H1 (cell line): ENCODE measurements around the gene MRS2. TPM values are rescaled to one million over a fixed set of nuclear protein-coding genes. Genes with fewer than 3 reads are reported as not detected.

Experiments
- CTCF ChIA-PET: fragments of 300-600 bp; sonication (Branson Sonifier 250); formaldehyde crosslinking; loops from one replicate; lab custom pipeline; 2021; ENCODE audit not compliant: partially characterized antibody; lab: Charles Lee
- POLR2A ChIA-PET: fragments of 300-600 bp; sonication (Branson Sonifier 250); formaldehyde crosslinking; loops from one replicate; lab custom pipeline; 2021; ENCODE audit warnings: inconsistent platforms; ENCODE audit not compliant: partially characterized antibody; lab: Charles Lee
- DNase-seq, 2 experiments: peaks; one replicate each; pipeline versions ENCODE4 v3.0.0 to v3.0.0-alpha.2; 2010 to 2022; ENCODE audit warnings: low spot score in 2 of 2, low read depth in 1 of 2, mixed read lengths in 1 of 2
- FAIRE-seq: peaks from 2 replicates; lab custom pipeline; 2011; peaks lifted over from hg19 to GRCh38; lab: Jason Lieb, UNC
- H2AFZ ChIP-seq: 2 replicates; pipeline ENCODE4 v1.8.1; 2012; ENCODE audit warnings: low read length, inconsistent platforms
- H2AK5ac ChIP-seq: 2 replicates; pipeline ENCODE4 v1.6.1; 2013; ENCODE audit warnings: low read depth, low read length
- H2BK120ac ChIP-seq: replicated peaks from 2 replicates; pipeline ENCODE3; 2013; ENCODE audit warnings: low read depth, low read length, inconsistent platforms
- H2BK12ac ChIP-seq: 2 replicates; pipeline ENCODE4 v1.6.1; 2013; ENCODE audit warnings: low read depth, low read length
- H2BK15ac ChIP-seq: 2 replicates; pipeline ENCODE4 v1.6.1; 2013; ENCODE audit warnings: low read length
- H2BK20ac ChIP-seq: 2 replicates; pipeline ENCODE4 v1.6.1; 2013; ENCODE audit warnings: low read length
- H2BK5ac ChIP-seq: 2 replicates; pipeline ENCODE4 v1.6.1; 2013; ENCODE audit warnings: low read depth, low read length
- H3K14ac ChIP-seq: 2 replicates; pipeline ENCODE4 v1.6.1; 2013; ENCODE audit warnings: inconsistent platforms; ENCODE audit not compliant: insufficient read length
- H3K18ac ChIP-seq: 2 replicates; pipeline ENCODE4 v1.6.1; 2013; ENCODE audit warnings: low read length; ENCODE audit errors: extremely low read depth
- H3K23ac ChIP-seq: 2 replicates; pipeline ENCODE4 v1.6.1; 2013; ENCODE audit warnings: inconsistent platforms; ENCODE audit not compliant: insufficient read length
- H3K23me2 ChIP-seq: 2 replicates; pipeline ENCODE4 v1.6.1; 2013; ENCODE audit warnings: low read depth, low read length
- H3K27ac ChIP-seq: 2 replicates; pipeline ENCODE4 v1.6.1; 2011; ENCODE audit warnings: low read depth, low read length, inconsistent platforms
- H3K27me3 ChIP-seq, 4 experiments: replicated peaks in 1 of 4; 1 replicate in 1 of 4; 2 replicates in 3 of 4; pipeline versions ENCODE4 v1.6.1 to v1.8.1; 2011 to 2013; ENCODE audit warnings: low read length in 3 of 4, mild to moderate bottlenecking in 3 of 4, inconsistent platforms in 2 of 4, mixed read lengths in 2 of 4, moderate library complexity in 1 of 4; ENCODE audit not compliant: control insufficient read depth in 3 of 4, insufficient read depth in 3 of 4; ENCODE audit errors: extremely low read depth in 1 of 4
- H3K36me3 ChIP-seq, 4 experiments: 2 replicates each; pipeline versions ENCODE4 v1.6.1 to v1.8.1; 2011 to 2013; ENCODE audit warnings: mild to moderate bottlenecking in 4 of 4, low read length in 3 of 4, moderate library complexity in 2 of 4, control low read depth in 1 of 4, inconsistent platforms in 1 of 4; ENCODE audit not compliant: insufficient read depth in 4 of 4, control insufficient read depth in 2 of 4
- H3K4ac ChIP-seq: replicated peaks from 2 replicates; pipeline ENCODE3; 2013; ENCODE audit warnings: low read length, low read depth, mixed read lengths, inconsistent platforms; ENCODE audit not compliant: insufficient read length
- H3K4me1 ChIP-seq, 4 experiments: replicated peaks in 1 of 4; 1 replicate in 1 of 4; 2 replicates in 3 of 4; pipeline versions ENCODE4 v1.6.1 to v1.8.1; 2011 to 2013; ENCODE audit warnings: low read length in 3 of 4, inconsistent platforms in 2 of 4, mixed read lengths in 1 of 4; ENCODE audit not compliant: insufficient read depth in 4 of 4, control insufficient read depth in 3 of 4
- H3K4me2 ChIP-seq, 2 experiments: 2 replicates each; pipeline versions ENCODE4 v1.6.1 to v1.8.1; 2011 to 2013; ENCODE audit warnings: low read depth in 2 of 2, low read length in 2 of 2, control low read depth in 1 of 2, inconsistent platforms in 1 of 2, mild to moderate bottlenecking in 1 of 2; ENCODE audit not compliant: insufficient read depth in 1 of 2
- H3K4me3 ChIP-seq, 4 experiments: fragments of 200-600, 300-600 bp in 1 of 4; sonication (generic), shearing (Covaris generic), sonication (Bioruptor Twin) in 1 of 4; 2 replicates each; pipeline versions ENCODE4 v1.5.1 to v1.8.1; 2011 to 2016; ENCODE audit warnings: low read length in 4 of 4, low read depth in 3 of 4, control low read depth in 2 of 4, inconsistent platforms in 2 of 4, mild to moderate bottlenecking in 2 of 4, mixed read lengths in 1 of 4, moderate library complexity in 1 of 4; ENCODE audit not compliant: insufficient read depth in 2 of 4; ENCODE audit errors: extremely low read depth in 1 of 4
- H3K56ac ChIP-seq: replicated peaks from 2 replicates; pipeline ENCODE3; 2013; ENCODE audit warnings: low read depth, mild to moderate bottlenecking, mixed read lengths, low read length, inconsistent platforms; ENCODE audit not compliant: insufficient read length
- H3K79me1 ChIP-seq: 2 replicates; pipeline ENCODE4 v1.6.1; 2013; ENCODE audit warnings: low read depth, low read length, control low read depth
- H3K79me2 ChIP-seq, 2 experiments: 2 replicates each; pipeline versions ENCODE4 v1.6.1 to v1.8.1; 2012 to 2013; ENCODE audit warnings: low read length in 2 of 2, mild to moderate bottlenecking in 2 of 2, inconsistent platforms in 1 of 2; ENCODE audit not compliant: insufficient read depth in 2 of 2, control insufficient read depth in 1 of 2
- H3K9ac ChIP-seq, 4 experiments: replicated peaks in 1 of 4; 1 replicate in 1 of 4; 2 replicates in 3 of 4; pipeline versions ENCODE4 v1.6.1 to v1.8.1; 2011 to 2013; ENCODE audit warnings: low read depth in 3 of 4, low read length in 3 of 4, control low read depth in 2 of 4, mild to moderate bottlenecking in 2 of 4, moderate library complexity in 2 of 4, inconsistent platforms in 1 of 4; ENCODE audit errors: extremely low read depth in 1 of 4
- H3K9me3 ChIP-seq, 2 experiments: 2 replicates each; pipeline versions ENCODE4 v1.6.1 to v1.8.1; 2012 to 2013; ENCODE audit warnings: mild to moderate bottlenecking in 2 of 2, moderate library complexity in 2 of 2, control low read depth in 1 of 2, inconsistent platforms in 1 of 2, low read depth in 1 of 2, low read length in 1 of 2, mixed read lengths in 1 of 2; ENCODE audit not compliant: insufficient read depth in 2 of 2
- H4K20me1 ChIP-seq, 2 experiments: replicated peaks in 1 of 2; 2 replicates each; pipeline versions ENCODE3 to v1.8.1; 2011 to 2013; ENCODE audit warnings: inconsistent platforms in 2 of 2, low read length in 2 of 2, mild to moderate bottlenecking in 1 of 2; ENCODE audit not compliant: insufficient read depth in 2 of 2, control insufficient read depth in 1 of 2
- H4K5ac ChIP-seq: 2 replicates; pipeline ENCODE4 v1.6.1; 2013; ENCODE audit warnings: low read length, low read depth, mixed read lengths, inconsistent platforms; ENCODE audit not compliant: insufficient read length
- H4K8ac ChIP-seq: 2 replicates; pipeline ENCODE4 v1.8.0; 2013; ENCODE audit warnings: mild to moderate bottlenecking, moderate library complexity, low read length, inconsistent platforms; ENCODE audit not compliant: insufficient read depth; ENCODE audit errors: extremely low read depth
- H4K91ac ChIP-seq: replicated peaks from 2 replicates; pipeline ENCODE3; 2013; ENCODE audit warnings: low read length, mixed read lengths, inconsistent platforms; ENCODE audit not compliant: insufficient read length
- CBX8 ChIP-seq: fragments of 300-800, 300-1000 bp; sonication (generic); IDR thresholded peaks from 2 replicates; pipeline ENCODE4 v1.7.1; 2016; ENCODE audit warnings: low read depth, low read length, borderline replicate concordance
- CEBPB ChIP-seq: IDR thresholded peaks from 2 replicates; pipeline ENCODE4 v1.6.1; 2012; ENCODE audit warnings: low read depth, low read length
- GABPA ChIP-seq: IDR thresholded peaks from 2 replicates; pipeline ENCODE4 v1.6.1; 2011; ENCODE audit warnings: mild to moderate bottlenecking, low read length, moderate library complexity, borderline replicate concordance; ENCODE audit not compliant: insufficient read depth
- RBBP5 ChIP-seq: IDR thresholded peaks from 2 replicates; pipeline ENCODE4 v1.7.1; 2012; ENCODE audit warnings: low read depth, mild to moderate bottlenecking, inconsistent platforms, low read length, moderate library complexity, borderline replicate concordance
- SIX5 ChIP-seq: IDR thresholded peaks from 2 replicates; pipeline ENCODE4 v1.6.1; 2011; ENCODE audit warnings: mild to moderate bottlenecking, low read depth, low read length
- SUZ12 ChIP-seq: fragments of 200-600 bp; sonication (generic); IDR thresholded peaks from 2 replicates; pipeline ENCODE4 v1.6.1; 2012; ENCODE audit warnings: mild to moderate bottlenecking, inconsistent platforms, low read length, moderate library complexity, mixed read lengths
- TAF1 ChIP-seq: IDR thresholded peaks from 2 replicates; pipeline ENCODE4 v1.6.1; 2011; ENCODE audit warnings: mild to moderate bottlenecking, low read depth, low read length
- TAF7 ChIP-seq: optimal IDR thresholded peaks from 2 replicates; pipeline ENCODE3; 2011; ENCODE audit warnings: low read depth, mild to moderate bottlenecking, inconsistent platforms, low read length, moderate library complexity, borderline replicate concordance
- ZNF274 ChIP-seq: IDR thresholded peaks from 2 replicates; pipeline ENCODE4 v1.7.0; 2012; ENCODE audit warnings: low read length, borderline replicate concordance; ENCODE audit errors: extremely low read depth
- WGBS, 2 experiments: shearing (Covaris generic) in 1 of 2; methylation state at CpG; one replicate each; pipeline versions ENCODE4 v1.1.6 to v1.1.7; 2013 to 2015; ENCODE audit warnings: low lambda C conversion rate in 2 of 2, mixed read lengths in 2 of 2, inconsistent platforms in 1 of 2, low coverage in 1 of 2, missing lambda C conversion rate in 1 of 2; ENCODE audit not compliant: insufficient replicate concordance in 2 of 2, insufficient coverage in 1 of 2, insufficient read length in 1 of 2; ENCODE audit errors: extremely low coverage in 1 of 2, missing lambda C conversion rate in 1 of 2; 5-methylcytosine and 5-hydroxymethylcytosine counted together
- polyA plus RNA-seq, 7 experiments: library from polyadenylated mRNA; depleted of rRNA in 3 of 7; stranded (reverse) in 5 of 7; unstranded in 2 of 7; fragments of >200 nt in 5 of 7; fragments of 200-250 nt in 2 of 7; gene quantifications; 1 replicate in 5 of 7; 2 replicates in 1 of 7; 4 replicates in 1 of 7; pipeline versions ENCODE4 v1.2.1 to v1.2.3, GENCODE V29; 2011 to 2013; ENCODE audit warnings: missing spikeins in 2 of 7, mixed read lengths in 2 of 7
- total RNA-seq: library from RNA; stranded (reverse); fragmentation: NEBNext Ultra II Directional; extraction: Animal tissue kit (Norgen Biotek cat#: 25700); gene quantifications from 2 replicates; pipeline ENCODE4 v1.2.1, GENCODE V29; 2021
- TF ChIP-seq, protein P1 (sequence below): IDR thresholded peaks from 2 replicates; pipeline ENCODE4 v1.6.1; 2012; ENCODE audit warnings: low read length, inconsistent platforms
- TF ChIP-seq, protein P2 (sequence below): IDR thresholded peaks from 2 replicates; pipeline ENCODE4 v1.6.1; 2011; ENCODE audit warnings: low read depth, mild to moderate bottlenecking, low read length; ENCODE audit not compliant: insufficient read depth

The MRS2 gene
- total and polyA plus RNA-seq, 2 of the 8 experiments (the other 6 are each of a cell fraction or from before 2014, with no cell fraction given) = 51.2 to 67.5 TPM

DNA sequence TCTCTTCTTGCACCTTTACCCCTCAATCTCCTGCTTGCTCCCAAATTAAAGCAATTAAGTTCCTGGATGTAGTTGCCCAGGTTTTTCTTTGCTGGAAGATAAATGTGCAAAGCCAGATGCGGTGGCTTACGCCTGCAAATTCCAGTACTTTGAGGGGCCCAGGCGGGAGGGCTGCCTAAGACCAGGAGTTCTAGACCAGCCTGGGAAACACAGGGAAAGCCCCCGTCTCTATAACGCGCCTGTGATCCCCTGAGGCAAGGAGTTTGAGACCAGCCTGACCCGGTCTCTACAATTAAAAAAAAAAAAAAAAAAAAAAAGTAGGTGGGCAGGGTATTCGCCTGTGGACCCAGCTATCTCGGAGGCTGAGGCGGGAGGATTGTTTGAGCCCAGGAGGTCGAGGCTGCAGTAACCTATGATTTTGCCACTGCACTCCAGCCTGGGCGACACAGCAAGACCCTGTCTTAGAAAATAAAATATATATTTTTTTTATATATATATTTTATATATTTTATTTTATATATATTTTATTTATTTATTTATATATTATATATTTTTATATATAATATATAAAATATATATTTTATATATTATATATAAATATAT lies 44.4 kb upstream of the MRS2 start:
- TF ChIP-seq SUZ12 (no peak), TAF1 (no peak), RBBP5 (no peak), TAF7 (no peak), CEBPB (no peak), CBX8 (no peak), ZNF274 (no peak), GABPA (no peak), SIX5 (no peak)
- TF ChIP-seq, protein P1, sequence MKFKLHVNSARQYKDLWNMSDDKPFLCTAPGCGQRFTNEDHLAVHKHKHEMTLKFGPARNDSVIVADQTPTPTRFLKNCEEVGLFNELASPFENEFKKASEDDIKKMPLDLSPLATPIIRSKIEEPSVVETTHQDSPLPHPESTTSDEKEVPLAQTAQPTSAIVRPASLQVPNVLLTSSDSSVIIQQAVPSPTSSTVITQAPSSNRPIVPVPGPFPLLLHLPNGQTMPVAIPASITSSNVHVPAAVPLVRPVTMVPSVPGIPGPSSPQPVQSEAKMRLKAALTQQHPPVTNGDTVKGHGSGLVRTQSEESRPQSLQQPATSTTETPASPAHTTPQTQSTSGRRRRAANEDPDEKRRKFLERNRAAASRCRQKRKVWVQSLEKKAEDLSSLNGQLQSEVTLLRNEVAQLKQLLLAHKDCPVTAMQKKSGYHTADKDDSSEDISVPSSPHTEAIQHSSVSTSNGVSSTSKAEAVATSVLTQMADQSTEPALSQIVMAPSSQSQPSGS = no peak
- TF ChIP-seq, protein P2, sequence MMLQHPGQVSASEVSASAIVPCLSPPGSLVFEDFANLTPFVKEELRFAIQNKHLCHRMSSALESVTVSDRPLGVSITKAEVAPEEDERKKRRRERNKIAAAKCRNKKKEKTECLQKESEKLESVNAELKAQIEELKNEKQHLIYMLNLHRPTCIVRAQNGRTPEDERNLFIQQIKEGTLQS = no peak
- TF ChIP-seq, all 59 proteins: peak for 0
- Histone ChIP-seq H3K4ac (no peak overlapping the region), H3K56ac (no peak overlapping the region), H3K79me2 (no peaks in the 10 kb centered on the region), H3K23me2 (peaks cover 4% of the 10 kb centered on the region), H3K18ac (no peak overlapping the region), H2BK12ac (no peak overlapping the region), H2BK5ac (no peak overlapping the region), H3K9ac (no peak overlapping the region), H3K36me3 (no peaks in the 10 kb centered on the region), H3K4me2 (no peak overlapping the region), H2BK15ac (no peak overlapping the region), H2BK120ac (no peak overlapping the region), H3K4me3 (no peak overlapping the region), H3K4me1 (peaks cover 0 to 3% (median 1%) of the 10 kb centered on the region in 4 experiments; a peak in 2 of 7 replicates), H3K27me3 (no peaks in the 10 kb centered on the region), H2AFZ (no peak overlapping the region), H3K79me1 (no peaks in the 10 kb centered on the region), H3K14ac (no peak overlapping the region), H4K8ac (no peak overlapping the region), H2AK5ac (no peak overlapping the region), H3K27ac (no peak overlapping the region), H3K9me3 (no peaks in the 10 kb centered on the region; a peak in 1 of 4 replicates), H4K20me1 (no peaks in the 10 kb centered on the region), H4K5ac (no peak overlapping the region), H4K91ac (no peak overlapping the region), H2BK20ac (no peak overlapping the region), H3K23ac (no peak overlapping the region)
- ChIA-PET CTCF (interaction anchor here (0.8 to 2.0 kb wide), 4 partner anchors 31 to 101 kb away, joined by 3 to 8 read pairs (median 5); no protein-coding TSS in a partner anchor), POLR2A (interaction anchor here (0.9 kb wide), 1 partner anchor 75 kb away, joined by 3 read pairs; no protein-coding TSS in a partner anchor)
- DNase-seq = no peak
- FAIRE-seq = no peak
- WGBS, 2 experiments = 89% methylated on average over 12 of the region's 12 CpGs; no CpG with 5 or more reads in 1 of the 2 experiments
